Neural crest cell (in vitro differentiated cells): Measurements from ENCODE around the gene TRPM1. TPM values are rescaled to one million over a fixed set of nuclear protein-coding genes. Genes with fewer than 3 reads are reported as not detected.

Experiments
- DNase-seq: peaks from one replicate; pipeline ENCODE4 v3.0.0; 2021; ENCODE audit warnings: low read depth, mixed read lengths, low spot score
- H3K27ac Mint-ChIP-seq: one replicate; pipeline ENCODE4 v1.8.0; 2021; ENCODE audit warnings: mild to moderate bottlenecking, mixed read lengths; ENCODE audit not compliant: unreplicated experiment
- H3K27me3 Mint-ChIP-seq: 2 replicates; pipeline ENCODE4 v1.8.0; 2021; ENCODE audit warnings: low read depth, mild to moderate bottlenecking, mixed read lengths
- H3K36me3 Mint-ChIP-seq: 2 replicates; pipeline ENCODE4 v1.8.0; 2021; ENCODE audit warnings: low read depth, mild to moderate bottlenecking, mixed read lengths
- H3K4me1 Mint-ChIP-seq: 2 replicates; pipeline ENCODE4 v1.8.0; 2021; ENCODE audit warnings: mixed read lengths
- H3K4me3 Mint-ChIP-seq: one replicate; pipeline ENCODE4 v1.8.0; 2021; ENCODE audit warnings: mild to moderate bottlenecking, mixed read lengths
- H3K9me3 Mint-ChIP-seq: 2 replicates; pipeline ENCODE4 v1.8.0; 2021; ENCODE audit warnings: mixed read lengths
- CTCF ChIP-seq: fragments of 200-600 bp; sonication (generic); conservative IDR thresholded peaks from 2 replicates; pipeline ENCODE4 v1.5.0; 2021; ENCODE audit warnings: antibody characterized with exemption, mild to moderate bottlenecking
- total RNA-seq: library from RNA; stranded (reverse); gene quantifications from 2 replicates; pipeline ENCODE4 v1.2.1, GENCODE V29; 2021

The TRPM1 gene
- total RNA-seq, 1 donor from 2014 or later = not detected

GRCh38 chr15:30985081-30985531 lies 116.4 kb downstream of the TRPM1 start:
- Mint-ChIP-seq H3K9me3 (no peaks in the 10 kb centered on the region), H3K4me3 (peak overlapping the region; percentile 5), H3K27ac (peak overlapping the region; percentile 24), H3K36me3 (peaks cover 8% of the 10 kb centered on the region), H3K27me3 (no peaks in the 10 kb centered on the region), H3K4me1 (peaks cover 48% of the 10 kb centered on the region)
- no peak for DNase-seq
- TF ChIP-seq CTCF = no peak

DNA sequence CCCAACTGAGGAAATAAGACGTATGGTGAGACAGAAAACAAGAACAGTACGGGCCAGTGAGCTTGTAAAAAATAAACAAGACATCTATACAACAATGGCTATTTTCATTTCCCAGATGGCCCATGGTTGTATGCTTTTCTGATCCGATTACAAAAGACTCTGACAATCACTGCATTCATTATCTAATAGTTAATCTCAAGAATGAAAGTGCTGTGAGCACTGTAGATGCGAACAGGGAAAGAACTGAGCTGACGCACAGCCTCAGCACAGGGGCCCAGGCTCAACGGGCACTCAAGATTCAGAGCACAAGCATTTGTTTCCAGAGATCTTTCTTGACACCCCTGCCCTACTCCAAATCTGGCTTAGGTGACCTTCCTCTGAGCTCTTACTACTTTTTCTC lies 117.0 kb downstream of the TRPM1 start:
- peak overlapping the region; percentile 5 for H3K4me3 Mint-ChIP-seq

GRCh38 chr15:30984118-30984517 lies 117.4 kb downstream of the TRPM1 start:
- H3K9me3 Mint-ChIP-seq = no peaks in the 10 kb centered on the region
- H3K27ac Mint-ChIP-seq = no peak overlapping the region
- no peaks in the 10 kb centered on the region for H3K27me3 Mint-ChIP-seq
- TF ChIP-seq CTCF = no peak
- H3K4me1 Mint-ChIP-seq = peaks cover 43% of the 10 kb centered on the region
- no peak for DNase-seq
- no peak overlapping the region for H3K4me3 Mint-ChIP-seq
- peaks cover 8% of the 10 kb centered on the region for H3K36me3 Mint-ChIP-seq

More for the DNA sequence above, 117.0 kb downstream of the TRPM1 start:
- no peak for DNase-seq
- no peaks in the 10 kb centered on the region for H3K9me3 Mint-ChIP-seq
- H3K27me3 Mint-ChIP-seq = no peaks in the 10 kb centered on the region
- no peak overlapping the region for H3K27ac Mint-ChIP-seq
- peaks cover 43% of the 10 kb centered on the region for H3K4me1 Mint-ChIP-seq
- H3K36me3 Mint-ChIP-seq = peaks cover 8% of the 10 kb centered on the region
- TF ChIP-seq CTCF = no peak

DNA sequence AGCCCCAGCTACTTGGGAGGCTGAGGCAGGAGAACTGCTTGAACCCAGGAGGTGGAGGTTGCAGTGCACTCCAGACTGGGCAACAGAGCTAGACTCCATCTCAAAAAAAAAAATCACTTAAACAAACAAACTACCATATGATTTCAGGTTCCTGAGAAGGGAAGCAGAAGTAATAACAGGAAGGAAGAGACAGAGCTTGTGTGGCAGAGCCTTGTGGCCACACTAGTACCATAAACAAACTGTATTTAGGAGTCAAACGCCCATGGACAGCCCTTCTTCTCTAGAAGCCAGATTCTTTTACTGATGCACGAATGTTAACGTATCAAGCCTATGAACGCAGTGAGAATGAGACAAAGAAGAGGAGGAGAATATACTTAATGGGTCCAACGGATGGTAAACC lies 122.1 kb downstream of the TRPM1 start:
- Mint-ChIP-seq H3K36me3 (peaks cover 5% of the 10 kb centered on the region), H3K4me1 (peaks cover 21% of the 10 kb centered on the region), H3K27ac (no peak overlapping the region), H3K27me3 (no peaks in the 10 kb centered on the region), H3K4me3 (no peak overlapping the region), H3K9me3 (no peaks in the 10 kb centered on the region)
- no peak for DNase-seq
- TF ChIP-seq CTCF = no peak

DNA sequence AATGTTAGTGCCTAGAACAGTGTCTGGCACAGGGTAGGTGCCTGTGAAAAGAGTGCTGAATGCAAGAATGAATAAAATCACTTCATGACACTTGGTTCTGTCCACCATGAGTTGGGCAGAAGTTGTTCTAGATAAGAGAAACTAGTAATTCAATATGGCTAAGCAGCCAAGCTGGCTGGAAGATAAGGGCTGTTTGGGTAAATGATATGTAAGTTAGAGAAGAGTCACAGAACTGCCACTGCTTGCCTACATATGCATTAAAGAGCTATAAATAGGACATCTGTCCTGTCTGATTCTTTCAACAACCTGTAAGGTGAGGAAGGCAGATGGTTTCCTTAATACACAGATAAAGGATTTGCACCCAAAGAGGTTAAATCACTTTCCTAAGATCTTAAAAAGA lies 123.2 kb downstream of the TRPM1 start:
- Mint-ChIP-seq H3K4me1 (peaks cover 11% of the 10 kb centered on the region), H3K27ac (no peak overlapping the region), H3K27me3 (no peaks in the 10 kb centered on the region), H3K36me3 (peaks cover 7% of the 10 kb centered on the region), H3K9me3 (no peaks in the 10 kb centered on the region), H3K4me3 (no peak overlapping the region)
- no peak for DNase-seq
- no peak for TF ChIP-seq CTCF

DNA sequence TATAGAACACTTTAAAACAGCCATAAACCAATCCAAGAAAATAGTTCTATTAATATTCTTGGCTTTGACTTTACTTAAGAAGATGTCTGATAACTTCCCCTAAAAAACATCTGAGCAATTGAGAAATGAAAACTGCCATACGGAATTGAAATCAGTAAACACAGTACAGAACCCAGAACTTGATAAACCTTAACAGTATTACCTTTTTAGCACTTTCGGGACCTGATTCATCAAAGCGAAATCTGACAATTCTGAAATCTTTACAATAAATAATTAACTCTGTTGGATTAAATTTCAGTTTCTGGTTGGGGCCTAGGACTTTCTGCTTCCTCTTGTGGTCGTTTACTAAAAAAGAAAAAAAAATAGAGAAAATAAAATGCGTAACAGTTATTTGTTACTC lies 127.4 kb downstream of the TRPM1 start:
- Mint-ChIP-seq H3K9me3 (no peaks in the 10 kb centered on the region), H3K4me3 (no peak overlapping the region)
- DNase-seq = no peak

More for the DNA sequence above, 127.4 kb downstream of the TRPM1 start:
- no peaks in the 10 kb centered on the region for H3K27me3 Mint-ChIP-seq
- no peak overlapping the region for H3K27ac Mint-ChIP-seq
- peaks cover 7% of the 10 kb centered on the region for H3K36me3 Mint-ChIP-seq
- no peak for TF ChIP-seq CTCF
- H3K4me1 Mint-ChIP-seq = no peaks in the 10 kb centered on the region
